Activated CD8-positive, alpha-beta memory T cell treated with anti-CD3 and anti-CD28 coated beads, Interleukin-2, amount 50 U/mL, for 24 hours (primary cell): ENCODE results near the gene HOXB1.
"Not testable (repeated sequence)": the region's sequence is repeated elsewhere in the genome, so short reads cannot be mapped to it uniquely, and the experiment has no call there.

Source experiments
- DNase-seq: peaks from one replicate; pipeline ENCODE4 v3.0.0-alpha.2; 2020; ENCODE audit errors: extremely low read depth

HOXB1 gene

DNA sequence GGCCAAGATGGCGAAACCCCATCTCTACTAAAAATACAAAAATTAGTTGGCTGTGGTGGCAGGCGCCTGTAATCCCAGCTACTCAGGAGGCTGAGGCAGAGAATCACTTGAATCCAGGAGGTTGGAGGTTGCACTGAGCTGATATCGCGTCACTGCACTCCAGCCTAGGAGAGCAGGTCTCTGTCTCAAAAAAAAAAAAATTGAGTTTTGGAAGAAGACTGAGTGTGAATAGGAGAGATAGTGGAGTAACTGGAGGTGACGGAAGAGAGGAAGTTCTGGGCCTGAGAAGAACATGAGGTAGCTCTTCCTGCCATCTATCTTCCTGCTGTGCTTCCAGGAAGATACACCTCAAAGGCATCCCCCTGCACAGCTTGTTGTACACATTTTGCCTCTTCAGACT is 11.4 kb downstream of the HOXB1 start:
- no peak for DNase-seq

GRCh38 chr17:48517478-48517877 is 13.3 kb downstream of the HOXB1 start:
- DNase-seq: no peak

DNA sequence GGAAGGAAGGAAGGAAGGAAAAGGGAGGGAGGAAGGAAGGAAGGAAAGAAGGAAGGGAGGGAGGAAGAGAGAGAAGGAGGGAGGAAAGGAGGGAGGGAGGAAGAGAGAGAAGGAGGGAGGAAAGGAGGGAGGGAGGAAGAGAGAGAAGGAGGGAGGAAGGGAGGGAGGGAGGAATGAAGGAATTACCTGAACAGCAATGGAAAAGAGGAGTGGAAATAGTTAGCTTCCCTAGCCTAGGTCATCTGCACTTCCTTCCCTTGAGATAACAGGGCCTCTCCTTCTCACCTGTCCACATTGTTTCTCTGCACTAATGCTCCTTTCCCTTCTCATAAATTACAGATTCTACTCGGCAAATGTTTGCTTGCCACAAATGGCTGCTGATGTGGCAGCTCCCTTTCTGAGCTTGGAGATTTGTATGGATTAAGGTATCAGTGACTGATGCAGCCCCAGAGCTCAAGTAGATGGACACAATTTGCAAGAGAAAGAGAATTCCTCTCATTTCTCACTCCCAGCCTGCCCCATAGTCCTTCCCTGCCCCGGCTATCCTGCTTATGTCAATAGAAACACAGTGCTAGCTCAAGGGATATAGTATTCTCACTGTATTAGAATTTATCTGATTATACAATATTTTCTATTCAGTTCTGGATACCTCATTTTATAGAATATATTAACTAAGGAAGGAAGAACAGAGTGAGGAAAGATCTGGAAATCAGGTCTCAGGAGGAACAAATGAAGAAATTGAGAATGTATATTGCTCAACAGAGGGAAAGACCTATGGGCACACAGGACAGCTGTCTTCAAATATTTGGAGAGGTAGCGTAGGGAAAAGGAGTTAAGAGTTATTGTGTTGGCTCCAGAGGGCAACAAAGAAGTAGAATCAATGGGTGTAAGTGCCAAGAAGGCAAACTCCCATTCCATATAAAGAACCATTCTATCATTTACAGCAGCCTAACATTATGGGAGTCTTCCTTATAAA is 14.6 kb downstream of the HOXB1 start:
- DNase-seq: no peak

GRCh38 chr17:48514477-48514876 is 16.3 kb downstream of the HOXB1 start:
- no peak for DNase-seq

GRCh38 chr17:48513666-48514455 is 16.9 kb downstream of the HOXB1 start:
- DNase-seq: no peak

GRCh38 chr17:48513097-48513496 is 17.7 kb downstream of the HOXB1 start:
- DNase-seq: no peak

DNA sequence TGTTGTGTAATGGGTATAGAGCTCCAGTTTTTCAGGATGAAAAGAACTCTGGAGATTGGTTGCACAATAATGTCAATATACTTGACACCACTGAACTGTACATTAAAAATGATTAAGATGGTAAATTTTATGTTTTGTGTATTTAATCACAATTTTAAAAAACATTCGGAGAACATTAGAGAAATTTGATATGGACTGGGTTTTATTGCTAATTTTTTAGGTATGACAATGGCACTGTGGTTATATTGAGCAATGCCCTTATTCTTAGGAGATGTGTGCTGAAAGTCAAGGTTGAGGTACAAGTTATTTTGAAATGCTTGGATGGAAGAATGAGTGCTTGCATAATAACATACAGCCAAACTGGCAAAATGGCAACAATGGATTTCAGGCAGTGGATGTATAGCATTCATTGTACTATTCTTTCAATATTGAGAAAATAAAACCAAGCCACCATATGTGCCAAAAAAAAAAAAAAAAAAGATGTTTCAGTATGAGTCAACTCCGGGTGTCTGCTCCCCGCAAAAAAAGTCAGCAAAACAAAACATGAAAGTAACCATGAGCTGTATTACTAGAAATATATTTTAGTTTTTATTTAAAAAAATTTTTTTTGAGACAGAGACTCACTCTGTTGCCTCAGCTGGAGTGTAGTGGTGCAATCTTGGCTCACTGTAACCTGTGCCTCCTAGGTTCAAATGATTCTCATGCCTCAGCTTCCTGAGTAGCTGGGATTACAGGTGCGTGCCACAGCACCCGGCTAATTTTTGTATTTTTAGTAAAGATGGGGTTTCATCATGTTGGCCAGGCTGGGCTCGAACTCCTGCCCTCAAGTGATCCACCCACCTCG is 19.8 kb downstream of the HOXB1 start:
- DNase-seq: no peak

- no peak for DNase-seq
Measured at GRCh38 chr17:48510381-48510760, 20.4 kb downstream of the HOXB1 start.

DNA sequence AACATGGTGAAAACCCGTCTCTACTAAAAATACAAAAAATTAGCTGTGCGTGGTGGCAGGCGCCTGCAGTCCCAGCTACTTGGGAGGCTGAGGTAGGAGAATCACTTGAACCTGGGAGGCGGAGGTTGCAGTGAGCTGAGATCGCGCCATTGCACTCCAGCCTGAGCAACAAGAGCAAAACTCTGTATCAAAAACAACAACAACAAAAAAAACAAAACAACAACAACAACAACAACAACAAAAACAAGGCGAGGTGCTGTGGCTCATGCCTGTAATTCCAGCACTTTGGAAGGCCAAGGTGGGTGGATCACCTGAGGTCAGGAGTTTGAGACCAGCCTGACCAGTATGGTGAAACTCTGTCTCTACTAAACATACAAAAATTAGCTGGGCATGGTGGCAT is 21.1 kb downstream of the HOXB1 start:
- not testable (repeated sequence) for DNase-seq

DNA sequence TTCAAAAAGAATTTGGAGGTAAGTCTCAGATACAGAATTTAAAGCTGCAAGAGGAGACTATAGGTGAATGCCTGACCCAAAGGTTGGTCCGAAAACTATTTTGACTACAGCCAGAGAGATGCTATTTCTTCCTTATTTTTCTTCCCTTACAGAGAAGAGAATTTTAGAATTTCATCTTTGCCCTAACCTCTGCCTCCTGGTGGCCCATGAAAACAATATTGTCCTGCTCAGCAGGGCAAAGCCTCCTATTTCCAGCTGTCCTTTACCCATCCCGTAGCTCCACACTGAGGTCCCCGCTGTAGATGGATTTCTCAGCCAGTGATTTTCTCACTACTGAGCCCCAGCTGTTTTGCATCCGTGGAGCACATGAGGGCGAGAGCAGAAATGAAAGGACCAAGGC is 24.6 kb downstream of the HOXB1 start:
- DNase-seq: no peak

GRCh38 chr17:48505788-48506187 is 25.0 kb downstream of the HOXB1 start:
- no peak for DNase-seq

DNA sequence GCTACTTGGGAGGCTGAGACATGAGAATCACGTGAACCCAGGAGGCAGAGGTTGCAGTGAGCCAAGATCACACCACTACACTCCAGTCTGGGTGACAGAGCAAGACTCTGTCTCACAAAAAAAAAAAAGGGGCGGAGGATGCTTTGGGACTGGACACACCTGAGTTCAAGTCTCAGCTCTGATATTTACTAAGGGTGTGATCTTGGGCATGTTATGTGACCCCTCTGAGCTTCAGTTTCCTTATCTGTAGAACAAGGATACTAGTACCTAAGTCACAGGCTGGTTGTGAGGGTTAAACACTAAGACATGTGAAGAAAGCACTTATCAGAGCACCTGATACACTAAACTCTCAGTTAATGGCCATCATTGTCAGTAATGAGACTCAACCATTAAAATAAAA is 25.9 kb downstream of the HOXB1 start:
- DNase-seq: no peak

DNA sequence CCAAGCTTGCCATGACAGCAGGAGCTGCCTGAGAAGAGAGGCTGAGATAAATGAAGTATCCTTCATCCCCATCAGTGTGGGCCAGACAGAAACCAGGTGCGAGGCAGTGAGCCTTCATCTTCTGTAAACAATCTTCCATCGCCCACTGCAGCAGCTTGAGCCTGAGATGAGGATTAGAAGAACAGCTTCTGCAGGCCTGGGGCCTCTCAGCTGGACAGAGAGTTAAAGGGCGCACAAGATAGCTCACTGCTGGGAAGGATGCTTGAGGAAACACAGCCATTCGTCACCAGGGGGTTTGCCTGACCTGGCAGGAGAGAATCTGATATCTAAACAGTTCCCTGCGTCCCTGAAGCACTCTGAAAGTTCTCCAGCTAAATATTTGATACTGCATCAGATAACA is 27.1 kb downstream of the HOXB1 start:
- no peak for DNase-seq

GRCh38 chr17:48502901-48503300 is 27.9 kb downstream of the HOXB1 start:
- no peak for DNase-seq

GRCh38 chr17:48502312-48502711 is 28.5 kb downstream of the HOXB1 start:
- no peak for DNase-seq

DNA sequence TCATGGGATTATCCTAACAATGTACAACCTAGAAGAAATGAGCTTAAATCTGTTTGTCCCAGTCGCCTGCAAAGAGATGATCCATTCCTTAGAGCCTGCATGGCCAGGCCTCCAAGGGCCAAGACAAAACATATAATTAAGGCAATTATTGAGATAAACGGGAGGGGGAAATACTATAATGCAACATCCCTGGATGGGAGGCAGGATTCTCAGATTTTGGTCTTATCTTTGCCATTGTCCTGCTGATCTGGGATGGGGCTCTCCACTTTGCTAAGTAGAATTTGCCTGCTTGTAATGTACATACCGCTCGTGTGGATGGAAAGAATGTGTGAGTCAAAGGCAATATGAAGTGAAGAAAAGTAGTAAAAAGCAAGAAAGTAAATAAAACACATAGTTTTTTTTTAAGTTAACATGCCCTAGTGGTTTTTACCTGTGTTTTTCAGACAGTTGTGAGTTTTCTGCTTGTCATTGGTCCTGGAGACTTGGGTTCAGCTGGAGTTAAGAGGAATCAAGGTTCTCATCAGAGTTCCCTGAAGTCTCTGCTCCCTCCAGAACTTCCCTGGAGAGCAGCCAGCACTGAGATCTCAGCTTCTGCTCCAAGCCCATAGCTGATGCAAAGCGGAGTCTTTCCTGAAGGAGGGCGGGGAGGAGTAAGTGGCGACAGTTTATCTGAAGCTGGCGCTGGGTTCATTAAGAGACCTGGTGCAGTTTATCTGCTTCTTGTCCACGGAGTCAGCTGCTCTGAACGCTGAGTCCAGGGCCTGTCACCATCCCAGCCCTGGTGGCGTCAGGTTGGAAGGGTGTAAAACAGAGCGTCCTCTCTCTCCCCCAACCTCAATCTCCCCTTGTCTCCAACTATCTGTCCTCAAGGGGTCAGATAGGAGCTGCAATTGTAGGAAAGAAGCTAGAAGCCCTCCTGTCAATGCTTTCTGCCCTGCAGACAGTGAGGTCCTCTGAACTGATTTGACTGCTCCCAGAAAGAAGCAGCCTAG is 30.1 kb downstream of the HOXB1 start:
- no peak for DNase-seq

- no peak for DNase-seq
Measured at GRCh38 chr17:48499735-48500434, 30.9 kb downstream of the HOXB1 start.

- no peak for DNase-seq
Measured at GRCh38 chr17:48499248-48499647, 31.6 kb downstream of the HOXB1 start.

GRCh38 chr17:48498164-48498850 is 32.5 kb downstream of the HOXB1 start:
- no peak for DNase-seq

- DNase-seq: no peak
Measured at GRCh38 chr17:48497103-48497502, 33.7 kb downstream of the HOXB1 start.
